IMR-90 (cell line): ENCODE measurements around the gene KCNK15. TPM values are rescaled to one million over a fixed set of nuclear protein-coding genes. Genes with fewer than 3 reads are reported as not detected.
"Not testable (repeated sequence)": the region's sequence is repeated elsewhere in the genome, so short reads cannot be mapped to it uniquely, and the experiment has no call there.

Experiments
- ATAC-seq: fragments of 200-7000 bp; cut with Tn5 transposase; 2 replicates; pipeline ENCODE4 v1.9.1; 2020; ENCODE audit warnings: low read depth, mild to moderate bottlenecking, moderate library complexity
- BruUV-seq: library from RNA; stranded (reverse); fragments of 400-500 nt; replicated peaks from 2 replicates; lab custom pipeline; 2021; lab: Mats Ljungman, UMichigan
- CTCF ChIA-PET: fragments of 300-600 bp; formaldehyde crosslinking; extraction: SDS; loops from one replicate; lab custom pipeline; 2021; ENCODE audit warnings: antibody characterized with exemption; lab: Yijun Ruan, JAX
- POLR2A ChIA-PET: fragments of 300-600 bp; sonication (Branson Sonifier 250); formaldehyde crosslinking; loops from one replicate; lab custom pipeline; 2022; ENCODE audit warnings: antibody characterized with exemption; ENCODE audit not compliant: unreplicated experiment; lab: Charles Lee
- DNase-seq: peaks from one replicate; pipeline ENCODE4 v3.0.0; 2013
- H2AFZ ChIP-seq: replicated peaks from 2 replicates; pipeline ENCODE3; 2013; ENCODE audit warnings: low read length, mild to moderate bottlenecking; ENCODE audit not compliant: poor library complexity
- H2AK5ac ChIP-seq: 2 replicates; pipeline ENCODE4 v1.6.1; 2013; ENCODE audit warnings: low read depth, low read length, inconsistent platforms
- H2AK9ac ChIP-seq: replicated peaks from 2 replicates; pipeline ENCODE3; 2013; ENCODE audit warnings: mild to moderate bottlenecking, low read depth, low read length, moderate library complexity; ENCODE audit not compliant: poor library complexity
- H2BK120ac ChIP-seq: 2 replicates; pipeline ENCODE4 v1.6.1; 2013; ENCODE audit warnings: low read depth, low read length, inconsistent platforms
- H2BK15ac ChIP-seq: 3 replicates; pipeline ENCODE4 v1.6.1; 2013; ENCODE audit warnings: low read depth, low read length, inconsistent platforms
- H2BK20ac ChIP-seq: 2 replicates; pipeline ENCODE4 v1.6.1; 2013; ENCODE audit warnings: low read depth, mild to moderate bottlenecking, inconsistent platforms, low read length, moderate library complexity
- H2BK5ac ChIP-seq: 2 replicates; pipeline ENCODE4 v1.6.1; 2013; ENCODE audit warnings: mild to moderate bottlenecking, low read depth, low read length, inconsistent platforms; ENCODE audit not compliant: poor library complexity, severe bottlenecking
- H3K14ac ChIP-seq: replicated peaks from 2 replicates; pipeline ENCODE4 v1.6.1; 2013; ENCODE audit warnings: low read depth, low read length, inconsistent platforms
- H3K18ac ChIP-seq: 2 replicates; pipeline ENCODE4 v1.6.1; 2013; ENCODE audit warnings: low read depth, low read length, control low read depth
- H3K23ac ChIP-seq: 2 replicates; pipeline ENCODE4 v1.6.1; 2013; ENCODE audit warnings: low read depth, low read length, inconsistent platforms
- H3K27ac ChIP-seq: 2 replicates; pipeline ENCODE4 v1.5.1; 2013; ENCODE audit warnings: mild to moderate bottlenecking, control low read depth, low read length; ENCODE audit not compliant: insufficient read depth
- H3K27me3 ChIP-seq: 2 replicates; pipeline ENCODE4 v1.6.1; 2013; ENCODE audit warnings: low read length; ENCODE audit not compliant: control insufficient read depth, insufficient read depth
- H3K36me3 ChIP-seq: 2 replicates; pipeline ENCODE4 v1.6.1; 2013; ENCODE audit warnings: low read length, mixed read lengths; ENCODE audit not compliant: control insufficient read depth, insufficient read depth
- H3K4ac ChIP-seq: 2 replicates; pipeline ENCODE4 v1.6.1; 2013; ENCODE audit warnings: low read depth, low read length, inconsistent platforms
- H3K4me1 ChIP-seq: 2 replicates; pipeline ENCODE4 v1.6.1; 2013; ENCODE audit warnings: low read length, mixed read lengths; ENCODE audit not compliant: control insufficient read depth, insufficient read depth
- H3K4me2 ChIP-seq: 2 replicates; pipeline ENCODE4 v1.6.1; 2013; ENCODE audit warnings: low read depth, mild to moderate bottlenecking, control low read depth, low read length, moderate library complexity
- H3K4me3 ChIP-seq: 2 replicates; pipeline ENCODE4 v1.5.1; 2013; ENCODE audit warnings: low read depth, mild to moderate bottlenecking, control low read depth, low read length, moderate library complexity; ENCODE audit not compliant: insufficient read depth
- H3K56ac ChIP-seq: 2 replicates; pipeline ENCODE4 v1.6.1; 2013; ENCODE audit warnings: low read length, inconsistent platforms; ENCODE audit not compliant: insufficient read depth; ENCODE audit errors: extremely low read depth
- H3K79me1 ChIP-seq, 2 experiments: 2 replicates each; pipeline ENCODE4 v1.6.1; 2013; ENCODE audit warnings: low read length in 2 of 2, inconsistent platforms in 1 of 2, low read depth in 1 of 2
- H3K9ac ChIP-seq: 2 replicates; pipeline ENCODE4 v1.6.1; 2013; ENCODE audit warnings: low read depth, low read length, control low read depth
- H3K9me1 ChIP-seq: 2 replicates; pipeline ENCODE4 v1.6.1; 2013; ENCODE audit warnings: low read length, inconsistent platforms; ENCODE audit not compliant: insufficient read depth
- H3K9me3 ChIP-seq: 2 replicates; pipeline ENCODE4 v1.6.1; 2013; ENCODE audit warnings: low read length; ENCODE audit not compliant: control insufficient read depth, insufficient read depth
- H4K20me1 ChIP-seq: 2 replicates; pipeline ENCODE4 v1.6.1; 2013; ENCODE audit warnings: low read length, inconsistent platforms; ENCODE audit not compliant: insufficient read depth
- H4K5ac ChIP-seq: 2 replicates; pipeline ENCODE4 v1.6.1; 2013; ENCODE audit warnings: mild to moderate bottlenecking, low read depth, low read length, control low read depth
- H4K8ac ChIP-seq, 2 experiments: 2 replicates each; pipeline ENCODE4 v1.6.1; 2013; ENCODE audit warnings: low read depth in 2 of 2, low read length in 2 of 2, control low read depth in 1 of 2, inconsistent platforms in 1 of 2
- H4K91ac ChIP-seq: 2 replicates; pipeline ENCODE4 v1.6.1; 2013; ENCODE audit warnings: low read depth, low read length, inconsistent platforms; ENCODE audit not compliant: insufficient read depth
- WGBS, 2 experiments: methylation state at CpG; one replicate each; pipeline versions ENCODE4 v1.1.5 to v1.1.7; 2013; ENCODE audit warnings: missing lambda C conversion rate in 2 of 2; ENCODE audit not compliant: insufficient read length in 1 of 2; ENCODE audit errors: extremely low coverage in 2 of 2; 5-methylcytosine and 5-hydroxymethylcytosine counted together
- dilution Hi-C: fragments of 300-500 bp; cut with HindIII; formaldehyde crosslinking; loops from one replicate; pipeline ENCODE4 v1.14.3; 2018; ENCODE audit warnings: low sequenced_read_pairs; ENCODE audit not compliant: unreplicated experiment
- in situ Hi-C: fragments of 300-500 bp; cut with MboI; formaldehyde crosslinking; loops from 3 replicates; pipeline ENCODE4 v1.14.3; 2019; ENCODE audit warnings: low sequenced_read_pairs, inconsistent platforms, mixed read lengths
- intact Hi-C: fragments of 100-400 bp; cut with micrococcal nuclease; formaldehyde crosslinking; loops from 2 replicates; pipeline ENCODE4 v1.10.0; 2022
- polyA plus RNA-seq, 3 experiments: library from polyadenylated mRNA; depleted of rRNA; stranded (reverse); fragments of >200 nt; gene quantifications; 2 replicates each; pipeline ENCODE4 v1.2.3, GENCODE V29; 2012; ENCODE audit warnings: low replicate concordance in 1 of 3
- total RNA-seq: library from RNA; depleted of rRNA; stranded (reverse); fragments of >200 nt; gene quantifications from 2 replicates; pipeline ENCODE4 v1.2.3, GENCODE V29; 2012

Gene KCNK15
- total and polyA plus RNA-seq, 2 of the 4 experiments (the other 2 are of a cell fraction): not detected

DNA sequence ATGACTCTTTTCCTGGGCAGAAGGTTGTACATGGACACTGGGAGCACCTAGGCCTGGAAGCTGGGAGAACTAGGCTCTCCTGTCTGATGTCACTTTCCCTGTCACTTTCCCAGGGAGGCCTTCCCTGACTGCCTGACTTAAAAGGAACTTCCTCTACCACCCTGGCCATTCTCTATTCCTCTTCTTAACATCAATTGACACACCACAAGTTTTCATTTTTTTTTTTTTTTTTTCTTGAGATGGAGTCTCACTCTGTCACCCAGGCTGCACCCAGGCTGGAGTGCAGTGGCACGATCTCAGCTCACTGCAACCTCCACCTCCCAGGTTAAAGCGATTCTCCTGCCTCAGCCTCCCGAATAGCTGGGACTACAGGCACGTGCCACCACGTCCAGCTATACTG is 48.6 kb upstream of the KCNK15 start:
- H3K79me1 ChIP-seq, H3K56ac ChIP-seq, H4K8ac ChIP-seq, H3K4me2 ChIP-seq, H3K36me3 ChIP-seq, H2BK15ac ChIP-seq, in situ Hi-C loops, CTCF ChIA-PET, H2AK9ac ChIP-seq, POLR2A ChIA-PET, dilution Hi-C loops, ATAC-seq, H3K27ac ChIP-seq, H3K9me3 ChIP-seq, BruUV-seq, H3K23ac ChIP-seq, H4K5ac ChIP-seq, H2BK5ac ChIP-seq, DNase-seq, H3K9ac ChIP-seq, H3K4me3 ChIP-seq, H4K20me1 ChIP-seq, H2AFZ ChIP-seq, H3K27me3 ChIP-seq, H2BK20ac ChIP-seq: not testable (repeated sequence)
- 0 out of 2 replicates have a peak overlapping the region, but pooled peaks have one; percentile 29 for H3K4ac ChIP-seq
- H3K18ac ChIP-seq: peak overlapping the region; percentile 34; the same call in 1 of the 2 replicates
- intact Hi-C loops: loop anchor here (10.0 kb wide), 1 partner anchor 1078 kb away; no protein-coding TSS in a partner anchor
- H3K4me1 ChIP-seq: peaks cover 40% of the 10 kb centered on the region
- H4K91ac ChIP-seq: peak overlapping the region; percentile 76; the same call in 1 of the 2 replicates
- 0 out of 2 replicates have a peak overlapping the region, but pooled peaks have one; percentile 18 for H3K14ac ChIP-seq
- 0 out of 2 replicates have a peak overlapping the region, but pooled peaks have one; percentile 65 for H2AK5ac ChIP-seq
- H3K9me1 ChIP-seq: peaks cover 15% of the 10 kb centered on the region
- no CpG with 5 or more reads among the region's 5 CpGs for WGBS, 2 experiments
- H2BK120ac ChIP-seq: peak overlapping the region; percentile 22; the same call in 1 of the 2 replicates
